Coronary artery (tissue), 2 donors: Measurements from ENCODE around the gene CDH13.

Source experiments
- DNase-seq: peaks from one replicate; pipeline ENCODE4 v3.0.0-alpha.2; 2017; ENCODE audit warnings: low spot score
- H3K27ac ChIP-seq, 2 donors: fragments of 200-600 bp; sonication (generic); one replicate each; pipeline ENCODE4 v1.5.1; 2016 to 2019
- H3K4me3 ChIP-seq: fragments of 200-600 bp; sonication (generic); 2 replicates; pipeline ENCODE4 v1.5.1; 2016; ENCODE audit warnings: mild to moderate bottlenecking, moderate library complexity
- CTCF ChIP-seq: fragments of 200-600 bp; sonication (generic); IDR thresholded peaks from one replicate; pipeline ENCODE4 v1.5.1; 2019; ENCODE audit warnings: antibody characterized with exemption

Gene CDH13

GRCh38 chr16:83002351-83003334, 375.9 kb downstream of the CDH13 start:
- Histone ChIP-seq H3K4me3 (no peak overlapping the region), H3K27ac (peak overlapping the region in 1 of 2 donors; percentile 27)
- TF ChIP-seq CTCF = no peak
- no peak for DNase-seq

GRCh38 chr16:83004868-83005652, 378.3 kb downstream of the CDH13 start:
- no peak overlapping the region for H3K27ac ChIP-seq
- no peak for DNase-seq
- TF ChIP-seq CTCF = no peak
- no peak overlapping the region for H3K4me3 ChIP-seq

GRCh38 chr16:83005653-83006160, 378.9 kb downstream of the CDH13 start:
- no peak for TF ChIP-seq CTCF
- no peak overlapping the region for H3K4me3 ChIP-seq
- H3K27ac ChIP-seq = no peak overlapping the region
- DNase-seq = no peak

GRCh38 chr16:83010776-83011720, 384.3 kb downstream of the CDH13 start:
- TF ChIP-seq CTCF = no peak
- H3K27ac ChIP-seq = peak overlapping the region; percentile 57 to 70
- DNase-seq = no peak
- peak overlapping the region; percentile 36 for H3K4me3 ChIP-seq

- peak overlapping the region; percentile 36 for H3K4me3 ChIP-seq
- no peak for DNase-seq
- peak overlapping the region; percentile 57 to 70 for H3K27ac ChIP-seq
- no peak for TF ChIP-seq CTCF
Measured at GRCh38 chr16:83011939-83012338, 385.2 kb downstream of the CDH13 start.

GRCh38 chr16:83013071-83013470, 386.3 kb downstream of the CDH13 start:
- DNase-seq = no peak
- no peak for TF ChIP-seq CTCF
- H3K4me3 ChIP-seq = no peak overlapping the region
- H3K27ac ChIP-seq = peak overlapping the region in 1 of 2 donors; percentile 27
